Astrocyte (in vitro differentiated cells and primary cell): ENCODE data around the gene AGBL4.

ENCODE experiments used
- CTCF ChIP-seq: IDR thresholded peaks from 2 replicates; pipeline ENCODE4 v1.5.1; 2011; ENCODE audit warnings: low read depth, mild to moderate bottlenecking, inconsistent platforms, low read length, moderate library complexity; ENCODE audit not compliant: insufficient read depth
- EZH2 ChIP-seq: IDR thresholded peaks from 2 replicates; pipeline ENCODE4 v1.6.1; 2012; ENCODE audit warnings: mild to moderate bottlenecking, low read length, inconsistent platforms; ENCODE audit not compliant: insufficient read depth

- TF ChIP-seq CTCF, result no peak
- no peak for TF ChIP-seq EZH2
These were observed 181.2 kb downstream of the AGBL4 start for GRCh38 chr1:49842596-49842995.
